GM12873 (cell line): ENCODE results near the gene CAMK2G.

ENCODE experiments used
- CTCF ChIP-seq: IDR thresholded peaks from 2 replicates; pipeline ENCODE4 v1.5.1; 2012; ENCODE audit warnings: low read depth, mild to moderate bottlenecking, moderate library complexity, low read length, control low read depth; ENCODE audit not compliant: insufficient read depth; ENCODE audit errors: missing control alignments

Gene CAMK2G

DNA sequence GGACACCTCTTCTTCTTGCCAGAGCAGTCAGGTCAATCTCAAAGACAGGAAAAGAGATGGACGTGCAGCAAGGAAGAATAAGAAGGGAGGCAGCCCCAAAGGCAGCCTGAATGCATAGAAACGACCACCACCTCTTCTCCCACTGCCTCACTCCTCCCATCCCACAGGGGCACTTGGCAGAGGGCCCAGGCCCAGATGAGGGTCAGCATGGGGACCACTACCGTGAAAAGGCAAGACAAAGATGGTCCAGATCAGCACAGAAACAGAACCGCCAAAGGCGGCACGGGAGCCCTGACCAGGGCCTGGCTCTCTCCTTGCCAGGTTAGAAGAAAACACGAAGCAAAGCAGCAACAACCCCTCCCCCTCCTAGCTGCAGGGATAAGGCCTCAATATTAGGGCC lies 61.0 kb downstream of the CAMK2G start:
- TF ChIP-seq CTCF: no peak

- no peak for TF ChIP-seq CTCF
Measured at GRCh38 chr10:73812657-73813056, 61.7 kb downstream of the CAMK2G start.

DNA sequence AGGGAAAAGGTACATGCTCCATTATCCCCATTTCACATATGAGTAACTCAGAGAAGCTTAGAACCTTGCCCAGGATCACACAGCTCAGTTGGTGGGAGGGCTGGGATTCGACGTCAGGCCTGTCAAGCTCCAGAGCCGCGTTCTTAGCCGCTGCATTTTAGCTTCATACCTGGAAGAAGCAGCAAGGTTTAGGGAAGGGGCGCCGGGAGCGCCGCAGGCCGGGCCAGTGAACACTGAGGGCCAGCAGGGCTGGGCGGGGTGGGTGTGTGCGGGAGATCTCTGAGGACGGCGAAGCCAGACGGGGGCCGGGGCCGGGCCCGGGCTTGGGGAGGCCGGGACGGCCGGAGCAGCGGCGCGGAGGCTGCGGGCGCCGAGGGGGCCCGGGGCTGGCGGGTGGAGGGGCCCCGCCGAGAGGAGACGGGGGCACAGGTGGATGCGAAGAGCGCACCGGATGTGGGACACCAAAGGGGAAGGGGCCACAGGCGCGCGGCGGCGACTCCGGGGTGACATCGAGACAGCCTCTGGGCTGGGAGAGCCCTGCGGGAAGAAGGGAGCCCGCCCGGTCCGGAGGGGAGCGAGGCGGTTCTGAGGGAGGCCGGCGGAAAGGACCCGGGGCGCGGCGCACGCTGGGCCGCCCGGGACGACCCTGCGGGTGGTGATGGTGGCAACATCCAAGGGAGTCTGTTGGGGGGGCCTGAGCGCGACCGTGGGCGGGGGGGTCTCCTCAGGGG lies 63.5 kb downstream of the CAMK2G start:
- TF ChIP-seq CTCF: no peak

- TF ChIP-seq CTCF: no peak
Measured at GRCh38 chr10:73810358-73810734, 64.0 kb downstream of the CAMK2G start.

- TF ChIP-seq CTCF: no peak
Measured at GRCh38 chr10:73809061-73809818, 65.1 kb downstream of the CAMK2G start.

GRCh38 chr10:73808021-73808815 lies 66.1 kb downstream of the CAMK2G start:
- TF ChIP-seq CTCF: no peak

DNA sequence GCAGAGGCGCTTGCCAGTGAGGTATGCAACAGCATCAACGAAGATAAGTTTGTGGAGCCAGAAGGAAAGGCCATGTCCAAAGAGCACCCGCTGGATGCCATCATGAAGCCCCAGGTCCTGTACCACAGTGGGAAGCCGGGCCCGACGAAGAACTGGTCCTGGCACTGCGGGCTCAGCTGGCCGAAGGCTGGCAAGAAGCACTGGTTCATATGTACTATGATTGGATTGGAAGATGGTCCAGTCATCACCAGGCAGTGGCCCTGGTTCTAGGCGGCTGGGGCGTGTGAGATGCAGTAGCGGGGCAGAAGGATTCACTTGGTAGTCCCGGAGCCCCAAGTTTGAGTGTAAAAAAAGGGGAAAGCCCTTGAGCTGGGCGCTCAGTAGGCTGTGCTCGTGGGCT lies 66.9 kb downstream of the CAMK2G start:
- TF ChIP-seq CTCF: no peak
